ENCODE data around the gene ADCY10. TPM values are rescaled to one million over a fixed set of nuclear protein-coding genes. Genes with fewer than 3 reads are reported as not detected.

The ADCY10 gene
- total RNA-seq, 1 donor from 2014 or later: not detected

- Mint-ChIP-seq H3K4me3 (no peak overlapping the region), H3K36me3 (ENCODE audit: low read depth) (peaks cover 15% of the 10 kb centered on the region), H3K4me1 (peaks cover 20% of the 10 kb centered on the region), H3K27me3 (ENCODE audit: low read depth) (no peaks in the 10 kb centered on the region), H3K27ac (ENCODE audit: unreplicated experiment) (no peak overlapping the region), H3K9me3 (peaks cover 8% of the 10 kb centered on the region)
- no peak for TF ChIP-seq CTCF (conservative IDR thresholded peaks at IDR 0.05)
- DNase-seq (ENCODE audit: low read depth, low spot score): no peak
Measured at GRCh38 chr1:167909691-167910180, 4.2 kb downstream of the ADCY10 start.

GRCh38 chr1:167905671-167906070, 8.3 kb downstream of the ADCY10 start:
- Mint-ChIP-seq H3K36me3 (ENCODE audit: low read depth) (peaks cover 8% of the 10 kb centered on the region), H3K4me1 (peaks cover 24% of the 10 kb centered on the region), H3K4me3 (peak overlapping the region; percentile 7), H3K9me3 (peaks cover 8% of the 10 kb centered on the region), H3K27me3 (ENCODE audit: low read depth) (no peaks in the 10 kb centered on the region), H3K27ac (ENCODE audit: unreplicated experiment) (peak overlapping the region; percentile 43)
- DNase-seq (ENCODE audit: low read depth, low spot score): no peak
- TF ChIP-seq CTCF (conservative IDR thresholded peaks at IDR 0.05): no peak

- no peaks in the 10 kb centered on the region for H3K27me3 Mint-ChIP-seq (ENCODE audit: low read depth)
- no peak for TF ChIP-seq CTCF (conservative IDR thresholded peaks at IDR 0.05)
- peak overlapping the region; percentile 43 for H3K27ac Mint-ChIP-seq (ENCODE audit: unreplicated experiment)
- H3K4me3 Mint-ChIP-seq: peak overlapping the region; percentile 7
- peaks cover 5% of the 10 kb centered on the region for H3K9me3 Mint-ChIP-seq
- peak; percentile 15 for DNase-seq (ENCODE audit: low read depth, low spot score)
- peaks cover 24% of the 10 kb centered on the region for H3K4me1 Mint-ChIP-seq
- H3K36me3 Mint-ChIP-seq (ENCODE audit: low read depth): peaks cover 8% of the 10 kb centered on the region
Measured at GRCh38 chr1:167905182-167905581, 8.8 kb downstream of the ADCY10 start.

GRCh38 chr1:167904652-167905130, 9.2 kb downstream of the ADCY10 start:
- H3K27ac Mint-ChIP-seq (ENCODE audit: unreplicated experiment): peak overlapping the region; percentile 38
- peaks cover 3% of the 10 kb centered on the region for H3K9me3 Mint-ChIP-seq
- peaks cover 24% of the 10 kb centered on the region for H3K4me1 Mint-ChIP-seq
- no peak for DNase-seq (ENCODE audit: low read depth, low spot score)
- H3K4me3 Mint-ChIP-seq: no peak overlapping the region
- TF ChIP-seq CTCF (conservative IDR thresholded peaks at IDR 0.05): no peak
- no peaks in the 10 kb centered on the region for H3K27me3 Mint-ChIP-seq (ENCODE audit: low read depth)
- peaks cover 5% of the 10 kb centered on the region for H3K36me3 Mint-ChIP-seq (ENCODE audit: low read depth)

GRCh38 chr1:167900907-167901306, 13.0 kb downstream of the ADCY10 start:
- H3K27me3 Mint-ChIP-seq (ENCODE audit: low read depth): no peaks in the 10 kb centered on the region
- no peak overlapping the region for H3K27ac Mint-ChIP-seq (ENCODE audit: unreplicated experiment)
- H3K36me3 Mint-ChIP-seq (ENCODE audit: low read depth): no peaks in the 10 kb centered on the region
- TF ChIP-seq CTCF (conservative IDR thresholded peaks at IDR 0.05): no peak
- H3K4me1 Mint-ChIP-seq: peaks cover 22% of the 10 kb centered on the region
- DNase-seq (ENCODE audit: low read depth, low spot score): no peak
- no peaks in the 10 kb centered on the region for H3K9me3 Mint-ChIP-seq
- no peak overlapping the region for H3K4me3 Mint-ChIP-seq

Data from neural crest cell (in vitro differentiated cells).